Stimulated activated memory B cell treated with anti-CD40 and anti-IgM and Interleukin-4, amounts not matched to agents 10 μg/mL and 1 μg/mL and 100 μg/mL, for 72 hours (primary cell): ENCODE data around the gene SNRPN.
A peak's percentile ranks its signal among the peaks of the same experiment; 100 is the strongest.
"Not testable (repeated sequence)": the region's sequence is repeated elsewhere in the genome, so short reads cannot be mapped to it uniquely, and the experiment has no call there.

Experiments
- ATAC-seq: fragments of 150-1000 bp; cut with Tn5 transposase; 2 replicates; pipeline ENCODE4 v1.10.0; 2021
- H3K27ac Mint-ChIP-seq: one replicate; pipeline ENCODE4 v1.8.0; 2022; ENCODE audit warnings: mild to moderate bottlenecking, mixed read lengths
- H3K27me3 Mint-ChIP-seq: one replicate; pipeline ENCODE4 v1.8.0; 2022; ENCODE audit warnings: mixed read lengths
- H3K36me3 Mint-ChIP-seq: one replicate; pipeline ENCODE4 v1.8.0; 2022; ENCODE audit warnings: mixed read lengths
- H3K4me1 Mint-ChIP-seq: one replicate; pipeline ENCODE4 v1.8.0; 2022; ENCODE audit warnings: mixed read lengths
- H3K4me3 Mint-ChIP-seq: one replicate; pipeline ENCODE4 v1.8.0; 2022; ENCODE audit warnings: mild to moderate bottlenecking, moderate library complexity, mixed read lengths
- H3K9me3 Mint-ChIP-seq: one replicate; pipeline ENCODE4 v1.8.0; 2022; ENCODE audit warnings: mixed read lengths

The SNRPN gene

GRCh38 chr15:24954783-24955530, at the start of gene SNRPN, which contains the start of gene SNURF:
Gene SNRPN (plus strand): TSS chr15:24954987. CDS start chr15:24974454, 19,467 bp downstream.
Gene SNURF (plus strand): TSS chr15:24954987. CDS start chr15:24955049, 62 bp downstream.
- Mint-ChIP-seq H3K9me3 (peaks cover 7% of the 10 kb centered on the region), H3K36me3 (no peaks in the 10 kb centered on the region), H3K4me1 (peaks cover 19% of the 10 kb centered on the region), H3K27ac (peak within 1 kb of the TSS; percentile 91), H3K27me3 (no peaks in the 10 kb centered on the region), H3K4me3 (peak within 1 kb of the TSS; percentile 89)
- ATAC-seq, result peak; percentile 81

GRCh38 chr15:24916305-24917009, 38.3 kb upstream of the SNRPN start:
- H3K9me3 Mint-ChIP-seq, result peaks cover 7% of the 10 kb centered on the region
- no peak for ATAC-seq
- no peaks in the 10 kb centered on the region for H3K36me3 Mint-ChIP-seq
- H3K27me3 Mint-ChIP-seq, result no peaks in the 10 kb centered on the region
- peaks cover 9% of the 10 kb centered on the region for H3K4me1 Mint-ChIP-seq
- H3K27ac Mint-ChIP-seq, result no peak overlapping the region
- H3K4me3 Mint-ChIP-seq, result no peak overlapping the region

GRCh38 chr15:24917431-24917830, 37.4 kb upstream of the SNRPN start:
- Mint-ChIP-seq H3K36me3 (no peaks in the 10 kb centered on the region), H3K4me3 (no peak overlapping the region)

GRCh38 chr15:24919446-24919845, 35.3 kb upstream of the SNRPN start:
- peaks cover 9% of the 10 kb centered on the region for H3K4me1 Mint-ChIP-seq

More at GRCh38 chr15:24917431-24917830, 37.4 kb upstream of the SNRPN start:
- Mint-ChIP-seq H3K27me3 (no peaks in the 10 kb centered on the region), H3K4me1 (peaks cover 9% of the 10 kb centered on the region), H3K9me3 (peaks cover 7% of the 10 kb centered on the region), H3K27ac (no peak overlapping the region)
- no peak for ATAC-seq

GRCh38 chr15:24922781-24923180, 32.0 kb upstream of the SNRPN start:
- H3K9me3 Mint-ChIP-seq, H3K27me3 Mint-ChIP-seq, H3K27ac Mint-ChIP-seq, ATAC-seq, H3K36me3 Mint-ChIP-seq, H3K4me3 Mint-ChIP-seq, H3K4me1 Mint-ChIP-seq: not testable (repeated sequence)

More at GRCh38 chr15:24919446-24919845, 35.3 kb upstream of the SNRPN start:
- Mint-ChIP-seq H3K9me3 (peaks cover 7% of the 10 kb centered on the region), H3K27ac (no peak overlapping the region), H3K4me3 (no peak overlapping the region), H3K36me3 (no peaks in the 10 kb centered on the region), H3K27me3 (no peaks in the 10 kb centered on the region)
- no peak for ATAC-seq

- H3K27me3 Mint-ChIP-seq, result no peaks in the 10 kb centered on the region
- no peak for ATAC-seq
- H3K4me3 Mint-ChIP-seq, result no peak overlapping the region
- H3K9me3 Mint-ChIP-seq, result no peaks in the 10 kb centered on the region
- H3K27ac Mint-ChIP-seq, result no peak overlapping the region
- H3K36me3 Mint-ChIP-seq, result no peaks in the 10 kb centered on the region
- H3K4me1 Mint-ChIP-seq, result no peaks in the 10 kb centered on the region
Observed at GRCh38 chr15:24924153-24924552, 30.6 kb upstream of the SNRPN start.

- Mint-ChIP-seq H3K27me3 (no peaks in the 10 kb centered on the region), H3K4me1 (no peaks in the 10 kb centered on the region), H3K9me3 (no peaks in the 10 kb centered on the region), H3K4me3 (no peak overlapping the region), H3K36me3 (no peaks in the 10 kb centered on the region), H3K27ac (no peak overlapping the region)
- no peak for ATAC-seq
Observed at GRCh38 chr15:24924621-24925020, 30.2 kb upstream of the SNRPN start.

GRCh38 chr15:24931874-24932732, 22.7 kb upstream of the SNRPN start:
- peaks cover 10% of the 10 kb centered on the region for H3K9me3 Mint-ChIP-seq
- not testable (repeated sequence) for ATAC-seq, H3K27ac Mint-ChIP-seq, H3K36me3 Mint-ChIP-seq, H3K4me3 Mint-ChIP-seq, H3K27me3 Mint-ChIP-seq, H3K4me1 Mint-ChIP-seq

GRCh38 chr15:24933716-24934115, 21.1 kb upstream of the SNRPN start:
- Mint-ChIP-seq H3K27ac (no peak overlapping the region), H3K4me3 (no peak overlapping the region), H3K27me3 (no peaks in the 10 kb centered on the region), H3K4me1 (no peaks in the 10 kb centered on the region), H3K9me3 (peaks cover 10% of the 10 kb centered on the region), H3K36me3 (no peaks in the 10 kb centered on the region)
- no peak for ATAC-seq

GRCh38 chr15:24938224-24938623, 16.6 kb upstream of the SNRPN start:
- not testable (repeated sequence) for H3K36me3 Mint-ChIP-seq, ATAC-seq, H3K4me1 Mint-ChIP-seq, H3K27me3 Mint-ChIP-seq, H3K4me3 Mint-ChIP-seq, H3K27ac Mint-ChIP-seq
- H3K9me3 Mint-ChIP-seq, result peaks cover 11% of the 10 kb centered on the region

GRCh38 chr15:24940236-24940635, 14.6 kb upstream of the SNRPN start:
- no peak for ATAC-seq
- Mint-ChIP-seq H3K36me3 (no peaks in the 10 kb centered on the region), H3K9me3 (peaks cover 5% of the 10 kb centered on the region), H3K27me3 (no peaks in the 10 kb centered on the region), H3K4me3 (no peak overlapping the region), H3K27ac (no peak overlapping the region), H3K4me1 (no peaks in the 10 kb centered on the region)

- no peaks in the 10 kb centered on the region for H3K36me3 Mint-ChIP-seq
- H3K27ac Mint-ChIP-seq, result no peak overlapping the region
- H3K4me3 Mint-ChIP-seq, result no peak overlapping the region
- no peak for ATAC-seq
- H3K4me1 Mint-ChIP-seq, result no peaks in the 10 kb centered on the region
- no peaks in the 10 kb centered on the region for H3K27me3 Mint-ChIP-seq
- H3K9me3 Mint-ChIP-seq, result peaks cover 2% of the 10 kb centered on the region
Observed at GRCh38 chr15:24943361-24943760, 11.4 kb upstream of the SNRPN start.

GRCh38 chr15:24944954-24945353, 9.8 kb upstream of the SNRPN start:
- Mint-ChIP-seq H3K27ac (no peak overlapping the region), H3K9me3 (peaks cover 2% of the 10 kb centered on the region), H3K4me3 (no peak overlapping the region), H3K36me3 (no peaks in the 10 kb centered on the region), H3K4me1 (no peaks in the 10 kb centered on the region), H3K27me3 (no peaks in the 10 kb centered on the region)
- ATAC-seq, result no peak

- ATAC-seq, result no peak
- Mint-ChIP-seq H3K27me3 (no peaks in the 10 kb centered on the region), H3K4me1 (no peaks in the 10 kb centered on the region), H3K27ac (no peak overlapping the region), H3K4me3 (no peak overlapping the region), H3K9me3 (no peaks in the 10 kb centered on the region), H3K36me3 (no peaks in the 10 kb centered on the region)
Observed at GRCh38 chr15:24945711-24946110, 9.1 kb upstream of the SNRPN start.

- Mint-ChIP-seq H3K27ac (no peak overlapping the region), H3K9me3 (no peaks in the 10 kb centered on the region), H3K4me3 (no peak overlapping the region), H3K27me3 (no peaks in the 10 kb centered on the region), H3K36me3 (no peaks in the 10 kb centered on the region), H3K4me1 (no peaks in the 10 kb centered on the region)
- no peak for ATAC-seq
Observed at GRCh38 chr15:24948495-24948894, 6.3 kb upstream of the SNRPN start.
